ENCODE data around the gene CPXM2. TPM values are rescaled to one million over a fixed set of nuclear protein-coding genes. Genes with fewer than 3 reads are reported as not detected.
"Not testable (repeated sequence)": the region's sequence is repeated elsewhere in the genome, so short reads cannot be mapped to it uniquely, and the experiment has no call there.

CPXM2 gene
- polyA plus RNA-seq, 5 donors: 1.5 to 4.8 (median 2.2) TPM

- no peak for DNase-seq
Measured at GRCh38 chr10:123744224-123744536, 147.4 kb downstream of the CPXM2 start.

- no peak for DNase-seq
Measured at GRCh38 chr10:123743441-123744223, 148.0 kb downstream of the CPXM2 start.

- DNase-seq: no peak
Measured at GRCh38 chr10:123742751-123743440, 148.7 kb downstream of the CPXM2 start.

GRCh38 chr10:123741711-123742110 is 149.9 kb downstream of the CPXM2 start:
- no peak for DNase-seq

GRCh38 chr10:123741146-123741545 is 150.5 kb downstream of the CPXM2 start:
- DNase-seq: no peak

GRCh38 chr10:123736917-123737316 is 154.7 kb downstream of the CPXM2 start:
- not testable (repeated sequence) for DNase-seq

GRCh38 chr10:123729523-123729922 is 162.1 kb downstream of the CPXM2 start:
- DNase-seq: no peak

- DNase-seq: no peak
Measured at GRCh38 chr10:123726836-123727235, 164.8 kb downstream of the CPXM2 start.

- DNase-seq: no peak
Measured at GRCh38 chr10:123726381-123726780, 165.2 kb downstream of the CPXM2 start.

- DNase-seq: no peak
Measured at GRCh38 chr10:123724747-123725146, 166.9 kb downstream of the CPXM2 start.

GRCh38 chr10:123722351-123722750 is 169.3 kb downstream of the CPXM2 start:
- DNase-seq: no peak

- DNase-seq: no peak
Measured at GRCh38 chr10:123721441-123722049, 170.1 kb downstream of the CPXM2 start.

GRCh38 chr10:123720536-123720935 is 171.1 kb downstream of the CPXM2 start:
- DNase-seq: no peak

GRCh38 chr10:123718544-123719060 is 173.0 kb downstream of the CPXM2 start:
- no peak for DNase-seq

GRCh38 chr10:123717336-123717735 is 174.3 kb downstream of the CPXM2 start:
- no peak for DNase-seq

GRCh38 chr10:123715546-123715945 is 176.1 kb downstream of the CPXM2 start:
- DNase-seq: no peak

- no peak for DNase-seq
Measured at GRCh38 chr10:123706236-123706635, 185.4 kb downstream of the CPXM2 start.

GRCh38 chr10:123704812-123705211 is 186.8 kb downstream of the CPXM2 start:
- no peak for DNase-seq

- no peak for DNase-seq
Measured at GRCh38 chr10:123704076-123704475, 187.5 kb downstream of the CPXM2 start.

- DNase-seq: no peak
Measured at GRCh38 chr10:123703195-123703790, 188.3 kb downstream of the CPXM2 start.
